Smooth muscle cell (in vitro differentiated cells): ENCODE results near the gene NAALADL2. TPM values are rescaled to one million over a fixed set of nuclear protein-coding genes. Genes with fewer than 3 reads are reported as not detected.

Source experiments
- DNase-seq: peaks from one replicate; lab custom pipeline; 2025; ENCODE audit not compliant: unreplicated experiment; lab: John Stamatoyannopoulos, UW
- H2AFZ ChIP-seq: fragments of 200-600 bp; sonication (generic); 2 replicates; pipeline ENCODE4 v1.6.0; 2016; ENCODE audit warnings: antibody characterized with exemption, low read depth, mild to moderate bottlenecking
- H3F3A ChIP-seq: fragments of 200-600 bp; sonication (generic); 2 replicates; pipeline ENCODE4 v1.6.0; 2017; ENCODE audit warnings: antibody characterized with exemption, low read depth
- H3K27ac ChIP-seq: fragments of 200-600 bp; sonication (generic); 2 replicates; pipeline ENCODE4 v1.5.1; 2016; ENCODE audit warnings: low read depth, mild to moderate bottlenecking
- H3K27me3 ChIP-seq: fragments of 200-600 bp; sonication (generic); 2 replicates; pipeline ENCODE4 v1.6.1; 2016; ENCODE audit warnings: low read depth, mild to moderate bottlenecking
- H3K36me3 ChIP-seq: fragments of 200-600 bp; sonication (generic); 2 replicates; pipeline ENCODE4 v1.5.1; 2016; ENCODE audit warnings: low read depth
- H3K4me1 ChIP-seq: fragments of 200-600 bp; sonication (generic); 2 replicates; pipeline ENCODE4 v1.5.1; 2016; ENCODE audit warnings: low read depth
- H3K4me2 ChIP-seq: fragments of 200-600 bp; sonication (generic); 2 replicates; pipeline ENCODE4 v1.6.0; 2016; ENCODE audit warnings: mild to moderate bottlenecking
- H3K4me3 ChIP-seq: fragments of 200-600 bp; sonication (generic); 2 replicates; pipeline ENCODE4 v1.5.1; 2016; ENCODE audit warnings: mild to moderate bottlenecking
- H3K79me2 ChIP-seq: fragments of 200-600 bp; sonication (generic); 2 replicates; pipeline ENCODE4 v1.6.0; 2016; ENCODE audit warnings: low read depth, mild to moderate bottlenecking
- H3K9ac ChIP-seq: fragments of 200-600 bp; sonication (generic); 2 replicates; pipeline ENCODE4 v1.6.0; 2016; ENCODE audit warnings: low read depth
- H3K9me3 ChIP-seq: fragments of 200-600 bp; sonication (generic); replicated peaks from 2 replicates; pipeline ENCODE4 v1.5.1; 2016; ENCODE audit warnings: low read depth
- H4K20me1 ChIP-seq: fragments of 200-600 bp; sonication (generic); 2 replicates; pipeline ENCODE4 v1.6.0; 2016; ENCODE audit warnings: low read depth
- WGBS: methylation state at CpG from one replicate; pipeline ENCODE4 v1.1.7; 2016; ENCODE audit warnings: low lambda C conversion rate; 5-methylcytosine and 5-hydroxymethylcytosine counted together
- polyA plus RNA-seq: library from polyadenylated mRNA; unstranded; fragments of >200 nt; fragmentation: Nextera tagmentation; extraction: Ambion mirVana; gene quantifications from 2 replicates; pipeline ENCODE4 v1.2.1, GENCODE V29; 2016
- total RNA-seq: library from RNA; depleted of rRNA; stranded (reverse); fragments of >200 nt; gene quantifications from 2 replicates; pipeline ENCODE4 v1.2.3, GENCODE V29; 2014
- TF ChIP-seq, protein P1 (sequence below): fragments of 200-600 bp; sonication (generic); IDR thresholded peaks from 2 replicates; pipeline ENCODE4 v1.5.1; 2017; ENCODE audit warnings: borderline replicate concordance, mild to moderate bottlenecking, antibody characterized with exemption; ENCODE audit not compliant: insufficient read depth, poor library complexity, severe bottlenecking

NAALADL2 gene
- total and polyA plus RNA-seq, 2 experiments from 2014 or later, result 2.5 to 13.8 TPM

DNA sequence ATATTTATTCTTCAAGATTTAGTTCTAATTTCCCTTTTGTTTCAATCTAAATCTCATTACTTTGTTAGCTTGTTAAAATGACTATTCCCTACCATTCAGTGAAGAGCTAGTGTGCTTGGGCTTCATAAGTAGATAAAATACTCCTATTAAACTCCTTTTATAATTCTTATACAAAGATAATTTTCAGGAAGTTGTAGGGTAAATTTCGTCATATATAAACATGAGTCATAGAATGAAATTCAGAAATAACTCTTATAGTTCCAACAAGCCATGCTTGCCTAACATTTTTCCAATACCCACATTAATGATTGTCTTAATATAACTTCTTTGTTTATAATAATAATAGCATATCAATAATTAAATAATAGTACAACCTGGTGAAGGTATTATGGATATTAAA, 407.3 kb downstream of the NAALADL2 start:
- Histone ChIP-seq H3K9me3 (no peaks in the 10 kb centered on the region), H3K27ac (peak overlapping the region; percentile 70)
- DNase-seq, result no peak

DNA sequence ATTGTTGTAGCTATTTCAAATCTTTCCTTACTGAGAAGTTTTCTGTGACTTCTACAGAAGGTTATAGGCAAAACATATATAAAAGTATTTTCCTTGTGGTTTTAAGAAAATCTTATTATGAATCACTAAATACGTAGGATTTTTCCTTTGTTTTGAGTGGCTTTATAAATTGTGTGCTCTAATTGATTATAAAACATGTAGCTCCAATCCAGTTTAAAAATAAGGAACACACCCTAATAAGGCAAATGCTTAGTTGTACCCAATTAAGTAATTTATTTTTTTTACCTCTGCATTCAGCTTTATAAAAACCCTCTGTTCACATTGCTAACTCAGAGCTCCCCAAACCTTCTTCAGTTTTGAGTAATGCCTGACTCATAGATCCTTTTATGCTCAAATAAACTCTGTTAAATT, 408.0 kb downstream of the NAALADL2 start:
- no peaks in the 10 kb centered on the region for H3K79me2 ChIP-seq
- H3K36me3 ChIP-seq, result no peaks in the 10 kb centered on the region
- no peak overlapping the region for H3K9ac ChIP-seq
- peak overlapping the region; percentile 70 for H3K27ac ChIP-seq
- H2AFZ ChIP-seq, result no peak overlapping the region
- DNase-seq, result no peak
- 58% methylated on average over 1 of the region's 1 CpG for WGBS
- H3K27me3 ChIP-seq, result no peaks in the 10 kb centered on the region
- H3K4me1 ChIP-seq, result no peaks in the 10 kb centered on the region
- H3F3A ChIP-seq, result no peaks in the 10 kb centered on the region
- H3K4me2 ChIP-seq, result peak overlapping the region; percentile 61
- H4K20me1 ChIP-seq, result no peaks in the 10 kb centered on the region
- TF ChIP-seq, protein P1, sequence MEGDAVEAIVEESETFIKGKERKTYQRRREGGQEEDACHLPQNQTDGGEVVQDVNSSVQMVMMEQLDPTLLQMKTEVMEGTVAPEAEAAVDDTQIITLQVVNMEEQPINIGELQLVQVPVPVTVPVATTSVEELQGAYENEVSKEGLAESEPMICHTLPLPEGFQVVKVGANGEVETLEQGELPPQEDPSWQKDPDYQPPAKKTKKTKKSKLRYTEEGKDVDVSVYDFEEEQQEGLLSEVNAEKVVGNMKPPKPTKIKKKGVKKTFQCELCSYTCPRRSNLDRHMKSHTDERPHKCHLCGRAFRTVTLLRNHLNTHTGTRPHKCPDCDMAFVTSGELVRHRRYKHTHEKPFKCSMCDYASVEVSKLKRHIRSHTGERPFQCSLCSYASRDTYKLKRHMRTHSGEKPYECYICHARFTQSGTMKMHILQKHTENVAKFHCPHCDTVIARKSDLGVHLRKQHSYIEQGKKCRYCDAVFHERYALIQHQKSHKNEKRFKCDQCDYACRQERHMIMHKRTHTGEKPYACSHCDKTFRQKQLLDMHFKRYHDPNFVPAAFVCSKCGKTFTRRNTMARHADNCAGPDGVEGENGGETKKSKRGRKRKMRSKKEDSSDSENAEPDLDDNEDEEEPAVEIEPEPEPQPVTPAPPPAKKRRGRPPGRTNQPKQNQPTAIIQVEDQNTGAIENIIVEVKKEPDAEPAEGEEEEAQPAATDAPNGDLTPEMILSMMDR, result no peak
- H3K9me3 ChIP-seq, result no peaks in the 10 kb centered on the region
- no peak overlapping the region for H3K4me3 ChIP-seq

More for the DNA sequence above, 407.3 kb downstream of the NAALADL2 start:
- Histone ChIP-seq H3K4me2 (peak overlapping the region; percentile 61), H3K4me3 (no peak overlapping the region), H3K4me1 (no peaks in the 10 kb centered on the region), H4K20me1 (no peaks in the 10 kb centered on the region), H3F3A (no peaks in the 10 kb centered on the region), H3K27me3 (no peaks in the 10 kb centered on the region), H3K79me2 (no peaks in the 10 kb centered on the region), H3K36me3 (no peaks in the 10 kb centered on the region), H2AFZ (no peak overlapping the region), H3K9ac (no peak overlapping the region)
- WGBS, result 79% methylated on average over 1 of the region's 1 CpG
- TF ChIP-seq, protein P1, result no peak

DNA sequence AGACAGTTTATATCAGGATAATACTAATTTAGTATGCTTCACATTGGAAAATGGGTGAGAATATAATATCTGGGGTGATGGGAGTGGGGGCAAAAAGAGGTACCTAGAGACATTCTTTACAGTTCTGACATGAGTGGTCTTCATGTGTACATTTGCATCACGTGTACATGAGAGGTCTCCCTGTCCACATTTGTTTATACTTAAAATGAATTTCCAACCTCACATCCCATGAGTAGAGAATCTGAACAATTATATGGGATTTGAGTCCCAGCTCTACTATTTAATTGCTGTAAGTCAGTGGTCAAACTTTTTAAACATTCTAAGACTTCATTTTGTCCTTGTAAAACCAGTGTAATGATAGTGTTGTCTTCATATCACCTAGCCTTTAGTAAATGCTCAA, 408.4 kb downstream of the NAALADL2 start:
- Histone ChIP-seq H4K20me1 (no peaks in the 10 kb centered on the region), H2AFZ (no peak overlapping the region), H3F3A (no peaks in the 10 kb centered on the region), H3K9ac (no peak overlapping the region), H3K9me3 (no peaks in the 10 kb centered on the region), H3K27me3 (no peaks in the 10 kb centered on the region), H3K27ac (peak overlapping the region; percentile 70), H3K4me2 (peak overlapping the region; percentile 61), H3K36me3 (no peaks in the 10 kb centered on the region), H3K4me3 (no peak overlapping the region), H3K4me1 (no peaks in the 10 kb centered on the region), H3K79me2 (no peaks in the 10 kb centered on the region)
- DNase-seq, result no peak
- WGBS, result 0% methylated on average over 1 of the region's 1 CpG
- TF ChIP-seq, protein P1, result no peak

DNA sequence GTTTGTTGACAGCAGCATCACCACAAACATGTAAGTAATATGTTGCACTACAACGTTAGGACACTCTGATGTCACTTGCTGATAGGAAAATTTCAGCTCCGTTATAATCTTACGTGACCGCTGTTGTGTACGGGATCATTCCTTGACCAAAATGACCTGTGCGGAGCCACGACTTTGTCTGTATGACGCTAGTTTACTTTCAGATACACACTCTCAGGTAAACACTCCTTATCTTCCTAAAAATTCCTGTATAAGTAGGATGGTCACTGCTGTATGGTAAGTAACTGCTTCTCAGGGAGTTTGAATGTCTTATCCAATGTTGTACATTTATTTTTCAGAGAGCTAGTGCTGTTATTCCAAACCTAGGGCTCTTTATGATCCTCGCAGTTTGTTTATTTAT, 410.3 kb downstream of the NAALADL2 start:
- H3K9me3 ChIP-seq, result no peaks in the 10 kb centered on the region
- H3F3A ChIP-seq, result no peaks in the 10 kb centered on the region
- no peaks in the 10 kb centered on the region for H4K20me1 ChIP-seq
- H3K27me3 ChIP-seq, result no peaks in the 10 kb centered on the region
- 92% methylated on average over 9 of the region's 9 CpGs for WGBS
- H3K4me3 ChIP-seq, result no peak overlapping the region
- H3K4me2 ChIP-seq, result no peak overlapping the region
- H3K4me1 ChIP-seq, result no peaks in the 10 kb centered on the region
- no peak overlapping the region for H3K9ac ChIP-seq
- TF ChIP-seq, protein P1, result no peak
- no peak overlapping the region for H2AFZ ChIP-seq
- no peaks in the 10 kb centered on the region for H3K79me2 ChIP-seq
- no peak overlapping the region for H3K27ac ChIP-seq
- DNase-seq, result no peak
- H3K36me3 ChIP-seq, result no peaks in the 10 kb centered on the region
